Measurements from ENCODE around the gene TECRL.

DNA sequence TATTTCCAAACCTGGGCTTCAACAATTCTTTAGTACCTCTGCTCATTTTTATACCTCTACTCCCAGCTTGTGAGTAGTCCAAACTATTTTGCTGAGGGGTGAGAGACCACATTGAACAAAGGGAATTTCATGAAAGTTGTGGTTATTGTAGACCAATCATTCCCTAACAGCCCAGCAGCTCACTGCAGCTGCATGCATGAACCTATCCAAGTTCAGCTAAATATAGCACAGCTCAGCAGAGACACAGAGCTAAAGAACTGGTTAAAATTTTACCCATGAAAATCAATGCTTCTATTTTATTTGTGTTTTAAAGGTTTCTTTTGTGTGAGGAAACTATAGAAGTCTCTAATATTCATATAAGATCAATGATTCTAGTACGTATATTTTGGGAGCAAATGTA, 82.7 kb downstream of the TECRL start:
- TF ChIP-seq, protein P1, sequence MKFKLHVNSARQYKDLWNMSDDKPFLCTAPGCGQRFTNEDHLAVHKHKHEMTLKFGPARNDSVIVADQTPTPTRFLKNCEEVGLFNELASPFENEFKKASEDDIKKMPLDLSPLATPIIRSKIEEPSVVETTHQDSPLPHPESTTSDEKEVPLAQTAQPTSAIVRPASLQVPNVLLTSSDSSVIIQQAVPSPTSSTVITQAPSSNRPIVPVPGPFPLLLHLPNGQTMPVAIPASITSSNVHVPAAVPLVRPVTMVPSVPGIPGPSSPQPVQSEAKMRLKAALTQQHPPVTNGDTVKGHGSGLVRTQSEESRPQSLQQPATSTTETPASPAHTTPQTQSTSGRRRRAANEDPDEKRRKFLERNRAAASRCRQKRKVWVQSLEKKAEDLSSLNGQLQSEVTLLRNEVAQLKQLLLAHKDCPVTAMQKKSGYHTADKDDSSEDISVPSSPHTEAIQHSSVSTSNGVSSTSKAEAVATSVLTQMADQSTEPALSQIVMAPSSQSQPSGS (IDR thresholded peaks at IDR 0.05; ENCODE audit: low read length): no peak
- TF ChIP-seq ZNF217 (IDR thresholded peaks at IDR 0.05): no peak
- TF ChIP-seq MYC (IDR thresholded peaks at IDR 0.05; ENCODE audit: insufficient read depth, insufficient read length, insufficient replicate concordance, low read length, severe bottlenecking): no peak
- no peak for TF ChIP-seq LARP7 (IDR thresholded peaks at IDR 0.05)
- TF ChIP-seq FOS (IDR thresholded peaks at IDR 0.05; ENCODE audit: borderline replicate concordance, extremely low read depth, insufficient read length): no peak
- TF ChIP-seq POLR2AphosphoS5 (IDR thresholded peaks at IDR 0.05; ENCODE audit: low read length): no peak
- no peak for TF ChIP-seq POLR2A (IDR thresholded peaks at IDR 0.05; ENCODE audit: low read depth, low read length)
- TF ChIP-seq, protein P2, sequence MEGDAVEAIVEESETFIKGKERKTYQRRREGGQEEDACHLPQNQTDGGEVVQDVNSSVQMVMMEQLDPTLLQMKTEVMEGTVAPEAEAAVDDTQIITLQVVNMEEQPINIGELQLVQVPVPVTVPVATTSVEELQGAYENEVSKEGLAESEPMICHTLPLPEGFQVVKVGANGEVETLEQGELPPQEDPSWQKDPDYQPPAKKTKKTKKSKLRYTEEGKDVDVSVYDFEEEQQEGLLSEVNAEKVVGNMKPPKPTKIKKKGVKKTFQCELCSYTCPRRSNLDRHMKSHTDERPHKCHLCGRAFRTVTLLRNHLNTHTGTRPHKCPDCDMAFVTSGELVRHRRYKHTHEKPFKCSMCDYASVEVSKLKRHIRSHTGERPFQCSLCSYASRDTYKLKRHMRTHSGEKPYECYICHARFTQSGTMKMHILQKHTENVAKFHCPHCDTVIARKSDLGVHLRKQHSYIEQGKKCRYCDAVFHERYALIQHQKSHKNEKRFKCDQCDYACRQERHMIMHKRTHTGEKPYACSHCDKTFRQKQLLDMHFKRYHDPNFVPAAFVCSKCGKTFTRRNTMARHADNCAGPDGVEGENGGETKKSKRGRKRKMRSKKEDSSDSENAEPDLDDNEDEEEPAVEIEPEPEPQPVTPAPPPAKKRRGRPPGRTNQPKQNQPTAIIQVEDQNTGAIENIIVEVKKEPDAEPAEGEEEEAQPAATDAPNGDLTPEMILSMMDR (IDR thresholded peaks at IDR 0.05 in 2 of 3, conservative IDR thresholded peaks at IDR 0.05 in 1 of 3; ENCODE audit: control insufficient read depth in 2 of 3, extremely low read depth in 1 of 3, insufficient read depth in 1 of 3, low read depth in 3 of 3, low read length in 3 of 3): no peak
- TF ChIP-seq BHLHE40 (IDR thresholded peaks at IDR 0.05; ENCODE audit: borderline replicate concordance in 1 of 2, low read depth in 2 of 2, low read length in 1 of 2): no peak
